ENCODE measurements around the gene NR2E1.

The NR2E1 gene

GRCh38 chr6:108210556-108210955 is 44.7 kb downstream of the NR2E1 start:
- no peak for DNase-seq

GRCh38 chr6:108211671-108212070 is 45.8 kb downstream of the NR2E1 start:
- no peak for DNase-seq

DNA sequence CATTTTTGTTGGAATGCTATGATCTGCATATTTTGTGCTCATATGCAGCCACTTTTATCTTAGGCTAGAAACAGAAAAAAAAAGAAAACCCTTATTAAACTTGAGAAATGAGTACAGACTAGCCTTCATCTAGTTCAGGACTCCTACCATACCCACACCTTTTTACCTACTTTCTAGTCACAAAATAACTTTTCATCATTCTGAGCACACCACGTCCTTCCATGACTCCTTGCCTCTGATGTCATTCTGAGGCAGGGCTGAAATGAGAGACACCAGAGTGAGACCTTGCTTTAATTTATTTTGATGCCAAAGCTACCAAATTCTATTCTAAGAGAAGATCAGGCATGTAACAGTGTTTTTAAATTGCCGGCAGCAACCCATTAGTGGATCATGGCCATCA is 56.2 kb downstream of the NR2E1 start:
- DNase-seq: no peak

GRCh38 chr6:108222504-108222903 is 56.7 kb downstream of the NR2E1 start:
- DNase-seq: no peak

DNA sequence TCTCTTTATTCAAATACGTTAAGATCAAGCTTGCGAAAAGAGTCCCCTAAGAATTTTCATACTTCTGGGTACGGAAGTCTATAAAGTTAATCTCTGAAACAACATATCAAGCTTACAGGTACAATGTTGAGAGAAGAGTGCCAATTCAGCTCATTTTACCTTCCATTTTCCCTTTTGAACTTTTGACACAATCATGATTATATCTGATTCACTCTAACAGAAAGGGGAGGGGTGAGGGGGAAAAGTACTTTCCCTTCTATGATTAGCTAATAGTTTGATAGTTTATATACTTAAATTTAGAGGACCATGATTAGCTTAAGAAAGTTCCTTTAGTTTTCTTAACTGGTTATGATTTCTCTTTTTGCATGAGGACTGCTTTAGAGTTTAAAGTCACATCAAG is 61.5 kb downstream of the NR2E1 start:
- no peak for DNase-seq

GRCh38 chr6:108228416-108228815 is 62.6 kb downstream of the NR2E1 start:
- DNase-seq: no peak

DNA sequence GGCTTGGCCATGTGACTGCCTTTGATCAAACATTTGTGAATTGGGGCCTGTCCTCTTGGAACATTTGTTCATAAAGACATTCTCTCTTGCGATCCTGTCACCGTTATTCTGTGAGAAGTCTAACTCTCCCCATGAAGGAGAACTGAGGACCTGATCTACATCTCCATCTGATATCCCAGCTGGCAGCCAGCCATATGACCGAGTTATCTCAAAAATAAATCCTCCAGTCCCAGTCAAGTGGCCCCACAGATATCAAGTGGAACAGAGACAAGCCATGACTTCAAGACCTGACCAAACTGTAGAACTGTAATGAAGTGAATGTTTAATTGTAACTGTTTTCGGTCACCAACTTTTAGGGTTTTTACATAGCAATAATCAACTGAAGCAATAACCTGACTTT is 69.3 kb downstream of the NR2E1 start:
- no peak for DNase-seq

GRCh38 chr6:108236791-108237190 is 71.0 kb downstream of the NR2E1 start:
- no peak for DNase-seq

GRCh38 chr6:108238322-108238721 is 72.5 kb downstream of the NR2E1 start:
- no peak for DNase-seq

All from C1 segment of cervical spinal cord (tissue), 14 donors.